Measurements from ENCODE around the gene GABBR1.

GABBR1 gene

DNA sequence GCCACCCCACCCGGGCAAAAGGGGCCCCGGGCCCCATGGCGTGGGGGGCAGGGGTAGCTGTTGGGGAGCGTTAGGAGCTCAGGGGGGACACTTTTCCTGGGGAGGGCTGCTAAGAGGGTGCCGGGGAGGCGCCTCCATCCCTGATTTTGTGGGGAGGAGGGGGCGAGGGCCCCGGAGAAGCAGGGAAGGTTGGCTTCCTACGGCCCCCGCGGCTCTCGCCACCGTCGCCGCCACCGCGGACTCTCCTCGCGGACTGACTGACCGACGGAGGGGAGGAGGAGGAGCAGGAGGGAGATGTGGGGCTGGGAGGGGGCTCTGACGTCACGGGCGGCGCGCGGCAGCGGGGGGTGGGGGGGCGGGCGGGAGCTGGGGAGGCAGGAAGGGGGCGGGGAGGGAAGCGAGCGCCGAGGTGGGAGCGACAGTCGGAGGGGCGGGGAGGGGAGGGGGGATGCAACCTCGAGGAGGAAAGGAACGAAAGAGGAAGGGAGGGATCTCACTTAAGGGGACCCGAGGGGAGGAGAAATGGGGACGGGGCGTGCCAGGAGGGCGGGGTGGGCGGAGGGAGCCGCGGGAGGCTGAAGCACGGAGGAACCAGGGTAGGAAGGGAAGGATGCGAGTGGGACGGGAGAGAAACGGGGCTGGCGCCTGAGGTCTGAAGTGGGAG is 5.1 kb downstream of the GABBR1 start:
- peak; percentile 25 to 45 for DNase-seq (ENCODE audit: low read depth in 1 of 2, low spot score in 1 of 2)
- in situ Hi-C loops (cut with HindIII; ENCODE audit: low pct_unique_long_range_greater_than_20kb, low sequenced_read_pairs), result no loop called here
- no peak for TF ChIP-seq JUND (IDR thresholded peaks at IDR 0.05; ENCODE audit: low read depth)

DNA sequence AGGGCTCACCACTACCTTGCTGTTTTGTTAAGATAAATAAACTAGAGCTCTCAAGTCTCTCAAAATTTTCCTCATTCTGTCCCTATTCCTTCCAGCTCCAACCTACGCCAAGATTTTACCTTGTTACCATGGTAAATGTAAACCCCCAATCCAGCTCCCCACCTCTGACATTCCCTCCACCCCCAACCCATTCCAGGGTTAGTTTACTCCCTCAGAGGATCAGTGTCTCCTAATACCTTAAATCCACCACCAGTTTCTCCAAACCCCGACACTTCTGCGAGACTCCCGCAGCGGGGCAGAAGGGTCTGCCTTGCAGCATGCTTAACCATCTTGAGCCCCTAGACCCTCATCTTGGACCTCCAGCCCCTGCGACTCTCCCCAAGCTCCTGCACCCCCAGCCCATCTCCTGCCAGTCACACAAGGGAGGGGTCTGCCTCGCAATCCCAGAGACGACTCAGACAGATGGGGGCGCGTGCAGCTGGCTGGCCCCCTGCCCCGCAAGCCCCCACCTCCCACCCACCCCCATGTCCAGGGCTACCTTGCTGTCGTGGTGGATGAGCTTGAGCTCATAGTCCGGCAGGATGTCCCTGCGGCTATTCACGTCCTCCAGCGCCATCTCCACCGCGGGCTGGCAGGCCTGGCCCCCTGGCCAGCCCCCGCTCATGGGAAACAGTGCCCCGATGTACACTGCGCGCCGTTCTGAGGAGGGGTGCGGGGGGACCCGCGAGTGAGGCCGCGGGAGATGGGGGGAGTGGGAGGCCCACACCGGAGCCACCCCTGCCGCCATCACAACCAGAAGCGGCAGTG is 5.8 kb downstream of the GABBR1 start:
- in situ Hi-C loops (cut with HindIII; ENCODE audit: low pct_unique_long_range_greater_than_20kb, low sequenced_read_pairs), result no loop called here
- DNase-seq (ENCODE audit: low read depth in 1 of 2, low spot score in 1 of 2), result no peak
- no peak for TF ChIP-seq JUND (IDR thresholded peaks at IDR 0.05; ENCODE audit: low read depth)

DNA sequence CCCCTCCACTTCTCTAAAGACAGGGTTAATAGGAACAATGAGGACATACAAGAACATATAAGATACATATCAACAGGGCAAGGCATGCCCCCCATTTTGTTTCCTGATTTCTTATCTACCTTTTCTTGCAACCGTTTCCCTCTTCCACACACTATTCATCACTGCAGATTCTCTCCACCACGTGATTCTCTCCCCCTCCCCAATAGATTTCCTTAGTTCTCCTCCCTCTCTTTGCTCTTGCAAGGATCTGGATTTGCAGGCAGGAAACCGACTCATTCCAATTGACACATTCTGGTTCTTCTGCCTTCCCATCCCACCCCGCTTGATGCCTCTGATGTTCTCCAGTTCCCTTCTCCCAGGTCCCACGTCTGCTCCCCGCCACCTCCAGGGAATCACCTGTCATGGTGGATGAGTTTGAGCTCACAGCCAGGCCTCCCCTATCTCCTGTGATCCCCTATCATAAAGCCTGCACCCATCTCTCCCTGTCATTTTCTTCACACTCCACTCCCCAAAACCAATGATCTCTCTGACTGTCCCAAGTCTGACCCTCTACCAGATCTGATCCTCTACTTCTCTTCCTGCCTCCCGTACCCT is 7.5 kb downstream of the GABBR1 start:
- in situ Hi-C loops (cut with HindIII; ENCODE audit: low pct_unique_long_range_greater_than_20kb, low sequenced_read_pairs), result no loop called here
- no peak for DNase-seq (ENCODE audit: low read depth in 1 of 2, low spot score in 1 of 2)
- TF ChIP-seq JUND (IDR thresholded peaks at IDR 0.05; ENCODE audit: low read depth), result no peak

DNA sequence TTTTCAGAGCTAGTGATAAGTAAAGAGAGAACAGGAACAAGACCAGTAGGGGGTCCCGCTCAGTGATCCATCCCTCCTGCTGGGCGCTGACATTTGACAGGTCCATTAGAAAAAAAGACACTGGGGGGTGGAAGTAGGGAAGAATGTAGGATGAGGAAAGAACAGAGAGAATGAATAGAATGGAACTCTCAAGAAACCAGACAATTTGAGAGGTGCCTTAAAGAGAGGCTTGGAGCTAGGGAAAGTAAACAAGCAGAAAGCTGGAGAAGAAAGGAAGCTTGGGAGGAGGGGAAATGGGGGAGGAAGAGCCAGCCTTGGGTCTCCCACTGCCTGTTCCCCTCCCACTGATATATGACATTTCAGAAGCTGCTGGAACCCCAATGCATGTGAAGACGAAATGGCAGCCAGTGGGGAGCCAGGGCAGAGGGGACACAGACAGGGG is 8.4 kb downstream of the GABBR1 start:
- in situ Hi-C loops (cut with HindIII; ENCODE audit: low pct_unique_long_range_greater_than_20kb, low sequenced_read_pairs), result no loop called here

DNA sequence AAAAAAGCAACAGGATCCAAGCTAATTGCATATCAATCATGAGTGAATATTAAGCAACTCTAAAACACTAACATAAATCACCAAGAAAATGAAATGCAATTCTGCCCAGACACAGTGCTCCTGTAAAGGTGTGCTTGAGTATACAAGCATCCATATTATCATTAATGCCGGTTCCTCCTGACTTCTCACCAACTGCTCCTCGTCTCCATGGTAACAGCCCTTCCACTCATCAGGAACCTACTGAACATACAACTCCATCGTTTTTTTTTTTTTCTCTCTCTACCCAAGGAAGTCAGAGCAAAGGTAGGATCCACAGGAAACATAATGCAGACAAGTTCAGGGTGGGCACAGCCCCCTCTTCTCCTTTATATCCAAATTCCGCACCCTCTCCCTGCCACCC is 12.4 kb downstream of the GABBR1 start:
- in situ Hi-C loops (cut with HindIII; ENCODE audit: low pct_unique_long_range_greater_than_20kb, low sequenced_read_pairs), result no loop called here
- DNase-seq (ENCODE audit: low read depth in 1 of 2, low spot score in 1 of 2), result no peak
- TF ChIP-seq JUND (IDR thresholded peaks at IDR 0.05; ENCODE audit: low read depth), result no peak

More for the DNA sequence above, 8.4 kb downstream of the GABBR1 start:
- TF ChIP-seq JUND (IDR thresholded peaks at IDR 0.05; ENCODE audit: low read depth), result no peak
- DNase-seq (ENCODE audit: low read depth in 1 of 2, low spot score in 1 of 2), result no peak

DNA sequence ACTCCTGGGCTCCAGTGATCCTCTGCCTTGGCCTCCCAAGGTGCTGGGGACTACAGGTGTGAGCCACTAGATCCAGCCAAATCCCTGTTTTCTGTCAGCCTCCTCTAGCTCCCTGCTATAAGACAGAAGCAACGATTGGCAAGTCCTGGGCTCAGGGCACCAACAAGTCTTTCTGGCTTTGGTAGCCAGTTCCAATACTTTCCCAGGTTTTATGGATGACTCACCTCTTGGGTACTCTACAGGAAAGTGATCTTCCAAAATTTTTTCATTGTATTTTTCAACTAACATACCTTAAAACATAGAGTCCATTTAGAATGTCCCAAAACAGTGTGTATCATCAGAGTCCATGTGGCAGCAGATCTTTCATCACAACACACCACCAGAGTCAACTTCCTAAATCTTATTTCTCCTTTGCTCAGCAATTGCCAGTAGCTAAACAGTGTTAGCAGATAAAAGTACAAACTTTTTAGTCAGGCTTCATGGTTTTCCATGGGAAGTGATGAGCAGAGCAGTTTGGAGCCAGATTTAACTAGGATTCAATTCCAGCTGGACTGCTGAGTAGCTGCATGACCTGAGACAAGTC is 13.3 kb downstream of the GABBR1 start:
- no peak for DNase-seq (ENCODE audit: low read depth in 1 of 2, low spot score in 1 of 2)
- no peak for TF ChIP-seq JUND (IDR thresholded peaks at IDR 0.05; ENCODE audit: low read depth)
- in situ Hi-C loops (cut with HindIII; ENCODE audit: low pct_unique_long_range_greater_than_20kb, low sequenced_read_pairs), result no loop called here

DNA sequence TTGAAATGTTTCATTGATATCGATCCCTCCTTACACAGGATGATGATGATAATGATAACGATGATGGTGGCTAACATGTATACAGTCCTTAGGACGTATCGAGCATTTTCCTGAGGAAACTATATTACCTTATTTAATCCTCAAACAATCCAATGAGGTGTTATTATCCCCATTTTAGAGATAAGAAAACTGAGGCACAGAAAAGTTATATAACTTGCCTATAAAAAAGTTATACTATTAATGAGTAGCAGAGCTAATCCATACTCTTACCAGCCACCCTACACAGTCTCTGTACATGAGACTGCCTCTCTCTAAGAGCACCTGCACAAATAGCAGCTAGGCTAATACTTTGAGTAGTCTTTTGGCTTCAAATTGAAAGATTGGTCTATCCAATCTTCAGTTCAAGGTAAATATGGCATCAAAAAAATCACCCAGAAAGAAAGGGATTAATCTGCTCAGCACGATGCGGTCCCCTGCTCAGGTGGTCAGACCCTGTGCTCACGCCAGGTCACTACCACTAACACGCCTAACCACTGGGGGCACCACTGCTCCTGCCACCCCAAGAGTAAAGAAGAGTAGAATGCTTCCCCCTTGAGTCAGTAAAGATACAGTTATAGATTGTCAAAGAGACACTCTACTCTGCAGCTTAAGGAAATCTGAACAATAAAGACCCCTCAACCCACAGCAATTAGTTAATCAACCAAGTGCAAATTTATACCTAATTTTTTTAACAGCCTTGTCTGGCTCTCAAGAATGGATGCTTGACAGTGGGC is 15.0 kb downstream of the GABBR1 start:
- DNase-seq (ENCODE audit: low read depth in 1 of 2, low spot score in 1 of 2), result no peak
- in situ Hi-C loops (cut with HindIII; ENCODE audit: low pct_unique_long_range_greater_than_20kb, low sequenced_read_pairs), result no loop called here
- no peak for TF ChIP-seq JUND (IDR thresholded peaks at IDR 0.05; ENCODE audit: low read depth)

DNA sequence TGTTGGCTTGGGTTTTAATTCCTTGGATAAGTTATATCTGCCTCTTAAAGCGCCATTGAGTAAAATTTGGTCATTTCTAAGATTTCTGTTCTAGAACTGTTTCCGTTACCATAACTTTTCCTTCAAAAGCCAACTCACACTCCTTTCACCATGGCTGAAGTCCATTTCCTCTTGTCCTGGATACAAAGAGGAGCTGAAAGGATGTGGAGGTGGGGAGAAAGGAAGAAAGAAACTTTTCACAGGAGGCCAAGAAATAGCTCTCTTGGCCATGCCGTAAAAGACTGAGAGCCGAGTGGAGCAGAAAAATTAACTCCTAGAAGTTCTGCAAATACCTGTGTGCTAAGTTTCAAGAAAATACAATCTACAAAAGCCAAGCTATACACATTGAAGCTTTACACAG is 21.6 kb downstream of the GABBR1 start:
- in situ Hi-C loops (cut with HindIII; ENCODE audit: low pct_unique_long_range_greater_than_20kb, low sequenced_read_pairs), result no loop called here
- DNase-seq (ENCODE audit: low read depth in 1 of 2, low spot score in 1 of 2), result no peak
- TF ChIP-seq JUND (IDR thresholded peaks at IDR 0.05; ENCODE audit: low read depth), result no peak

DNA sequence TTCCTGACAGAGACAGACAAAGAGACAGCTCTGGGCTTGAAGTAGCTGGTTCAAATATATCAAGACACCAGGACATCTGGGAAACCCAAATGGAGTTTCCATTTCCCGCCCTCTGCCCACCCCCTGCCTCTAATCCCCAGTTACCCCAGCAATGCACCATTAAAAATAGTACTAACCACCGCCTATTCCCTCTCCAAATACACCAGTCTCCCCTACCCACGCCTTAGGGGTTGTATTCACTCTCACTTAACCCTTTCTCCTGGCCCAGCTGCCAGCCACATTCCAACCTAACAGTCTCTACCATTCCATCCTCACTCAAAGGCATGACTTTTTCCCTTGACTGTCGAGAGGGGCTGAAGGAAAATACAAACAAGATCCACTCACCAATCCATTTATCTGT is 22.4 kb downstream of the GABBR1 start:
- in situ Hi-C loops (cut with HindIII; ENCODE audit: low pct_unique_long_range_greater_than_20kb, low sequenced_read_pairs), result no loop called here
- no peak for DNase-seq (ENCODE audit: low read depth in 1 of 2, low spot score in 1 of 2)
- TF ChIP-seq JUND (IDR thresholded peaks at IDR 0.05; ENCODE audit: low read depth), result no peak

DNA sequence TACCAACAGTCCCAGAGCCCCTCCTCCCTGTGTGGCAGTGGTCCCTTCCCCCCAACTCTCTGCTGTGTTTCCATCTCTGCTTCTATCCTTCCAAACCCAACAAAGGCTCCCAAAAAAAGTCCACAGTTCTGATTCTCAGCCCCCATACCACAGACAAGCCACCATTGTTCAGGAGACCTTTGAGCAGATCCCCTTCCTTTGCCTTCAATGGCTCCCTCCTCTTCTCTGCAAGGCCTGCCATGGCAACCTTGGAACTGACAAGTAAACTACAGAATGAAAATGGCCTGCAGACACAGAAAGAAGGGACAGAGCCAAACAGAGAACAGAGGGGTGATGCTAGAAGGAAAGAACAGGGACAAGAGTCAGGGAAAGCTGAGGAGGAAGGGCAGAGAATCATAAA is 24.9 kb downstream of the GABBR1 start:
- in situ Hi-C loops (cut with HindIII; ENCODE audit: low pct_unique_long_range_greater_than_20kb, low sequenced_read_pairs), result no loop called here
- no peak for TF ChIP-seq JUND (IDR thresholded peaks at IDR 0.05; ENCODE audit: low read depth)
- DNase-seq (ENCODE audit: low read depth in 1 of 2, low spot score in 1 of 2), result no peak

DNA sequence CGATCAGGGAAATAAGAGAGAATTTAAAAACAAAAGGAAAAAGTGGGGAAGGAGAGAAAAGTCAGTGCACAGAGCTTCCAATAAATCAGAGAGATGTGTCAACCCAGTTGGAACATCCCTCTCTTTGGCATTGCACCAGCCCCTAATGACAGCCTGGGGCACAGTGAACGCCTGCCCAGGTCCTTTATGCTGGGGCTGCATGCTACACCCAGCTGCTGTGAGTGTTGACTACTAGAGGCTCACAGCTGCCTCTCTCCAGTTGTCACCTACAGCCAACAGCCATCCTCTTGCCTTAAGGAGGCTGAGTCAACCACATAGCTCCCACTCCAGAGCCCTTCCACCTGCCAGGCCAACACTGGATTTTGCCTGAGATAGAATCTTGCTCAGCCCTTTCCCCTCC is 29.1 kb downstream of the GABBR1 start:
- in situ Hi-C loops (cut with HindIII; ENCODE audit: low pct_unique_long_range_greater_than_20kb, low sequenced_read_pairs), result no loop called here
- DNase-seq (ENCODE audit: low read depth in 1 of 2, low spot score in 1 of 2), result no peak
- TF ChIP-seq JUND (IDR thresholded peaks at IDR 0.05; ENCODE audit: low read depth), result no peak

DNA sequence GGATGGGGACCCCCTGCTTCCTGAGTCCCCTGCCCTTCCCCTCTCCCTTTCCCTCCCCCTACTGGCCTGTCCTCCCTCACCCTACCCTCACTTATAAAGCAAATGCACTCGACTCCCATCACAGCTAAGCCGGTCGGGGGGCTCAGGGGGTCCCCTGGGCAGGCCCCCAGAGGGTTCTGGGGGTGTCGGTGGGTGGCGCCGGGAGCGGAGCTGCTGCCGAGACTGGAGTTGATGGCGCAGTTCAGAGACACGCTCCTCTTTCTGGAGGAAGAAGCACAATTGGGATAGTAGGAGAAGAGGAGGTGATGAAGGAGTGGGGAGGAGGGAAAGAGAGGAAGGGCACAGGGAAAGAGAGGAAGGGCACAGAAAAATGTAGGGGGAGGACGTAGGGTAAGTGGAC is 29.5 kb downstream of the GABBR1 start:
- in situ Hi-C loops (cut with HindIII; ENCODE audit: low pct_unique_long_range_greater_than_20kb, low sequenced_read_pairs), result no loop called here
- no peak for DNase-seq (ENCODE audit: low read depth in 1 of 2, low spot score in 1 of 2)
- no peak for TF ChIP-seq JUND (IDR thresholded peaks at IDR 0.05; ENCODE audit: low read depth)

All from T47D (cell line).